ENCODE measurements around the gene TRAF3. TPM values are rescaled to one million over a fixed set of nuclear protein-coding genes. Genes with fewer than 3 reads are reported as not detected.

The TRAF3 gene
- total and polyA plus RNA-seq, 10 donors = 11.1 to 61.5 (median 39.1) TPM

- no peak for DNase-seq
- WGBS, 5 donors = 88 to 93% (median 91%) methylated on average over 13 to 15 of the region's 15 CpGs
- TF ChIP-seq CTCF (IDR thresholded peaks at IDR 0.05 in 8 of 11, conservative IDR thresholded peaks at IDR 0.05 in 3 of 11) = no peak
- no peak for TF ChIP-seq POLR2AphosphoS5 (IDR thresholded peaks at IDR 0.05)
- TF ChIP-seq POLR2A (IDR thresholded peaks at IDR 0.05) = no peak
These were observed 90.8 kb downstream of the TRAF3 start for GRCh38 chr14:102867826-102868580.

GRCh38 chr14:102868956-102869547 is 91.8 kb downstream of the TRAF3 start:
- whole genome bisulfite sequencing, 5 donors = 88 to 92% (median 91%) methylated on average over 5 to 8 of the region's 8 CpGs
- no peaks in the 10 kb centered on the region for H3K27me3 ChIP-seq (replicated peaks in 1 of 7)
- peaks cover 0 to 49% (median 22%) of the 10 kb centered on the region in 6 donors for H3K4me1 ChIP-seq
- peak overlapping the region in 4 of 8 donors; percentile 13 to 75 (median 52) for H3K27ac ChIP-seq
- H3K9me3 ChIP-seq = peaks cover 0 to 4% (median 0%) of the 10 kb centered on the region in 8 donors
- DNase-seq = no peak
- H3K4me3 ChIP-seq = no peak overlapping the region
- no peak for TF ChIP-seq CTCF (IDR thresholded peaks at IDR 0.05 in 8 of 11, conservative IDR thresholded peaks at IDR 0.05 in 3 of 11)
- TF ChIP-seq POLR2A (IDR thresholded peaks at IDR 0.05) = no peak
- TF ChIP-seq POLR2AphosphoS5 (IDR thresholded peaks at IDR 0.05) = peak in 1 of 3 donors; percentile 27
- intact Hi-C loops (cut with DNase I; ENCODE audit: low total_unique reads) = no loop called here
- peaks cover 0 to 62% (median 39%) of the 10 kb centered on the region in 6 donors for H3K36me3 ChIP-seq

More at GRCh38 chr14:102867826-102868580, 90.8 kb downstream of the TRAF3 start:
- Histone ChIP-seq H3K36me3 (peaks cover 0 to 59% (median 33%) of the 10 kb centered on the region in 6 donors), H3K9me3 (peaks cover 0 to 11% (median 3%) of the 10 kb centered on the region in 8 donors), H3K27ac (peak overlapping the region in 2 of 8 donors; percentile 60 to 75), H3K27me3 (replicated peaks in 1 of 7) (no peaks in the 10 kb centered on the region), H3K4me1 (peaks cover 0 to 49% (median 22%) of the 10 kb centered on the region in 6 donors), H3K4me3 (no peak overlapping the region)
- intact Hi-C loops (cut with DNase I; ENCODE audit: low total_unique reads) = no loop called here

GRCh38 chr14:102870246-102870645 is 93.0 kb downstream of the TRAF3 start:
- intact Hi-C loops (cut with DNase I; ENCODE audit: low total_unique reads) = no loop called here
- Histone ChIP-seq H3K4me1 (peaks cover 0 to 49% (median 22%) of the 10 kb centered on the region in 6 donors), H3K27me3 (replicated peaks in 1 of 7) (no peaks in the 10 kb centered on the region), H3K27ac (peak overlapping the region in 3 of 8 donors; percentile 40 to 75 (median 60)), H3K36me3 (peaks cover 0 to 69% (median 50%) of the 10 kb centered on the region in 6 donors), H3K9me3 (peaks cover 0 to 4% (median 0%) of the 10 kb centered on the region in 8 donors), H3K4me3 (no peak overlapping the region)
- DNase-seq = no peak
- WGBS, 5 donors = 95 to 96% (median 96%) methylated on average over 21 of the region's 21 CpGs
- TF ChIP-seq POLR2A (IDR thresholded peaks at IDR 0.05) = no peak
- TF ChIP-seq CTCF (IDR thresholded peaks at IDR 0.05 in 8 of 11, conservative IDR thresholded peaks at IDR 0.05 in 3 of 11) = no peak

Measured in spleen (tissue), 11 donors.